B cell (primary cell): ENCODE measurements around the gene TCF25. TPM values are rescaled to one million over a fixed set of nuclear protein-coding genes. Genes with fewer than 3 reads are reported as not detected.

Source experiments
- ATAC-seq: fragments of 200-7000 bp; cut with Tn5 transposase; one replicate; pipeline ENCODE4 v1.10.0; 2021; ENCODE audit warnings: low read depth, mild to moderate bottlenecking, moderate number of reproducible peaks, moderate library complexity
- CTCF ChIA-PET: fragments of 350-600 bp; sonication (Branson Sonifier 250); formaldehyde crosslinking; loops from one replicate; lab custom pipeline; 2021; ENCODE audit warnings: antibody characterized with exemption, inconsistent platforms; lab: Charles Lee
- POLR2A ChIA-PET: fragments of 350-600 bp; sonication (Branson Sonifier 250); formaldehyde crosslinking; loops from one replicate; lab custom pipeline; 2021; ENCODE audit warnings: antibody characterized with exemption; lab: Charles Lee
- DNase-seq: peaks from one replicate; pipeline ENCODE4 v3.0.0; 2013
- H2AFZ ChIP-seq: 2 replicates; pipeline ENCODE4 v1.6.1; 2012; ENCODE audit warnings: mild to moderate bottlenecking, low read depth, low read length; ENCODE audit not compliant: insufficient read depth, poor library complexity, severe bottlenecking
- H3K27ac ChIP-seq, 2 donors: 1 replicate in 1 of 2; 2 replicates in 1 of 2; pipeline ENCODE4 v1.5.1; 2012 to 2013; ENCODE audit warnings: low read length in 2 of 2, mild to moderate bottlenecking in 2 of 2, moderate library complexity in 1 of 2
- H3K27me3 ChIP-seq, 4 experiments: fragments of 200-600 bp in 1 of 4; sonication (generic) in 1 of 4; replicated peaks in 1 of 4; 1 replicate in 2 of 4; 2 replicates in 2 of 4; pipeline versions ENCODE4 v1.6.1 to v1.7.0; 2013 to 2016; ENCODE audit warnings: low read length in 3 of 4, mild to moderate bottlenecking in 2 of 4, mixed read lengths in 1 of 4, moderate library complexity in 1 of 4; ENCODE audit not compliant: insufficient read depth in 4 of 4, control insufficient read depth in 3 of 4; ENCODE audit errors: control extremely low read depth in 1 of 4
- H3K36me3 ChIP-seq, 2 experiments: replicated peaks in 1 of 2; 1 replicate in 1 of 2; 2 replicates in 1 of 2; pipeline versions ENCODE4 v1.6.1 to v1.7.1; 2013; ENCODE audit warnings: low read length in 1 of 2; ENCODE audit not compliant: insufficient read depth in 2 of 2, control insufficient read depth in 1 of 2; ENCODE audit errors: control extremely low read depth in 1 of 2, extremely low read depth in 1 of 2
- H3K4me1 ChIP-seq, 2 donors: fragments of 200-600 bp in 1 of 2; sonication (generic) in 1 of 2; 1 replicate in 1 of 2; 2 replicates in 1 of 2; pipeline versions ENCODE4 v1.5.1 to v1.6.1; 2013 to 2017; ENCODE audit warnings: low read length in 2 of 2; ENCODE audit not compliant: control insufficient read depth in 2 of 2, insufficient read depth in 2 of 2
- H3K4me2 ChIP-seq: replicated peaks from 2 replicates; pipeline ENCODE3; 2012; ENCODE audit warnings: mild to moderate bottlenecking, low read depth, low read length; ENCODE audit not compliant: poor library complexity, severe bottlenecking
- H3K4me3 ChIP-seq, 5 experiments: fragments of 200-600 bp in 1 of 5; sonication (generic) in 1 of 5; 1 replicate in 3 of 5; 2 replicates in 2 of 5; pipeline versions ENCODE4 v1.5.1 to v1.7.0; 2011 to 2016; ENCODE audit warnings: low read length in 4 of 5, mild to moderate bottlenecking in 4 of 5, low read depth in 2 of 5, control low read depth in 1 of 5, moderate library complexity in 1 of 5; ENCODE audit not compliant: insufficient read depth in 1 of 5; ENCODE audit errors: control extremely low read depth in 1 of 5, extremely low read depth in 1 of 5
- H3K79me2 ChIP-seq: fragments of 200-600 bp; sonication (generic); one replicate; pipeline ENCODE4 v1.6.0; 2016; ENCODE audit warnings: low read length; ENCODE audit not compliant: control insufficient read depth, insufficient read depth
- H3K9ac ChIP-seq: fragments of 200-600 bp; sonication (generic); 2 replicates; pipeline ENCODE4 v1.6.1; 2017; ENCODE audit warnings: mild to moderate bottlenecking, low read length, moderate library complexity
- H3K9me3 ChIP-seq, 3 donors: one replicate each; pipeline versions ENCODE4 v1.6.1 to v1.7.1; 2013; ENCODE audit warnings: low read length in 2 of 3; ENCODE audit not compliant: control insufficient read depth in 2 of 3, insufficient read depth in 1 of 3; ENCODE audit errors: control extremely low read depth in 1 of 3
- H4K20me1 ChIP-seq: 2 replicates; pipeline ENCODE4 v1.6.0; 2012; ENCODE audit warnings: mild to moderate bottlenecking, low read length; ENCODE audit not compliant: insufficient read depth, control insufficient read depth, poor library complexity, severe bottlenecking
- H3K27ac Mint-ChIP-seq: one replicate; pipeline ENCODE4 v1.8.0; 2021; ENCODE audit warnings: mixed read lengths
- H3K27me3 Mint-ChIP-seq: one replicate; pipeline ENCODE4 v1.8.0; 2021; ENCODE audit warnings: mixed read lengths
- H3K4me1 Mint-ChIP-seq: one replicate; pipeline ENCODE4 v1.8.0; 2021; ENCODE audit warnings: mixed read lengths
- H3K4me3 Mint-ChIP-seq: one replicate; pipeline ENCODE4 v1.8.0; 2021; ENCODE audit warnings: mixed read lengths
- H3K9me3 Mint-ChIP-seq: one replicate; pipeline ENCODE4 v1.8.0; 2022; ENCODE audit warnings: mixed read lengths; ENCODE audit not compliant: insufficient read depth
- CTCF ChIP-seq: fragments of 200-600 bp; IDR thresholded peaks from one replicate; pipeline ENCODE4 v1.8.0; 2022; ENCODE audit warnings: antibody characterized with exemption, mild to moderate bottlenecking
- EZH2 ChIP-seq: IDR thresholded peaks from 2 replicates; pipeline ENCODE4 v1.6.1; 2012; ENCODE audit warnings: borderline replicate concordance, low read depth, mild to moderate bottlenecking, moderate library complexity, low read length; ENCODE audit not compliant: insufficient read depth, poor library complexity, severe bottlenecking
- WGBS: methylation state at CpG from one replicate; pipeline ENCODE4 v1.1.5; 2013; ENCODE audit warnings: missing lambda C conversion rate; ENCODE audit not compliant: insufficient coverage; 5-methylcytosine and 5-hydroxymethylcytosine counted together
- intact Hi-C: fragments of 100-400 bp; cut with micrococcal nuclease; formaldehyde crosslinking; loops from one replicate; pipeline ENCODE4 v1.10.0; 2022
- polyA plus RNA-seq: library from polyadenylated mRNA; depleted of rRNA; stranded (reverse); fragments of >200 nt; gene quantifications from 2 replicates; pipeline ENCODE4 v1.2.3, GENCODE V29; 2012
- total RNA-seq, 2 donors: library from RNA; stranded (reverse); fragments of 120-200 nt in 1 of 2; gene quantifications; 1 replicate in 1 of 2; 2 replicates in 1 of 2; pipeline versions ENCODE4 v1.2.3 to v1.2.4, GENCODE V29; 2013 to 2022

Gene TCF25
- total and polyA plus RNA-seq, 2 donors (not counting 1 experiment from before 2014, with no cell fraction given) = 200 to 444 TPM

GRCh38 chr16:89863741-89864526, 9.5 kb upstream of the TCF25 start:
- Mint-ChIP-seq H3K27ac (peak overlapping the region; percentile 59), H3K9me3 (no peaks in the 10 kb centered on the region), H3K4me1 (peaks cover 29% of the 10 kb centered on the region), H3K27me3 (no peaks in the 10 kb centered on the region), H3K4me3 (peak overlapping the region; percentile 17)
- Histone ChIP-seq H3K27me3 (peaks cover 0 to 4% (median 0%) of the 10 kb centered on the region in 4 experiments), H3K4me2 (peak overlapping the region; percentile 56), H3K27ac (peak overlapping the region; percentile 31 to 48), H3K4me3 (no peak overlapping the region), H3K79me2 (peaks cover 4% of the 10 kb centered on the region), H3K9ac (no peak overlapping the region), H4K20me1 (no peaks in the 10 kb centered on the region), H3K9me3 (peaks cover 0 to 17% (median 7%) of the 10 kb centered on the region in 3 donors), H2AFZ (peak overlapping the region; percentile 65), H3K4me1 (peaks cover 17 to 29% of the 10 kb centered on the region in 2 donors), H3K36me3 (no peaks in the 10 kb centered on the region)
- DNase-seq = peak; percentile 65
- no peak for TF ChIP-seq CTCF
- TF ChIP-seq EZH2 = no peak
- WGBS = 32% methylated on average over 16 of the region's 21 CpGs
- peak; percentile 58 for ATAC-seq
- intact Hi-C loops = loop anchor here (5.0 kb wide), 1 partner anchor 102 kb away; no protein-coding TSS in a partner anchor
- CTCF ChIA-PET = interaction anchor here (0.7 to 6.1 kb wide), 8 partner anchors 9 to 1294 kb away, joined by 3 to 105 read pairs (median 5); partner anchors contain the start of genes SPATA2L, TCF25 and ZC3H18
- POLR2A ChIA-PET = interaction anchor here (0.5 to 1.2 kb wide), 3 partner anchors 9 to 1051 kb away, joined by 4 to 9 read pairs (median 5); partner anchors contain the start of genes FANCA and TCF25

DNA sequence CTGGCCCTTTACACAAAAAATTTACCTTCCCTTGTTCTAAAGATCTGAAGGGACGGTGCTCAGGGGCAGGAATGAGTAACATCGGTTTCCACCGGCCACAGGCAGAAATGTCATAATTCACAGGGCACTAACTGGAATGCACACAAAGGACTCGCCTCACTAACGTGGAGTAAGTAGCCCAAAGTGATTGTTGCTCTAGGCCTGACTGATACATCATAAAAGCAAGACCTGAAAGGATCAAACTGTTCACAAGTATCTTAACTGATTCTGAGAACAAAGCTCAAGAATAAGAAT, 8.9 kb upstream of the TCF25 start:
- no peaks in the 10 kb centered on the region for H3K27me3 Mint-ChIP-seq
- peaks cover 0 to 17% (median 7%) of the 10 kb centered on the region in 3 donors for H3K9me3 ChIP-seq
- no peak for DNase-seq
- H2AFZ ChIP-seq = no peak overlapping the region
- peak overlapping the region; percentile 31 to 48 for H3K27ac ChIP-seq
- intact Hi-C loops = loop anchor here (5.0 kb wide), 1 partner anchor 102 kb away; no protein-coding TSS in a partner anchor
- H3K9me3 Mint-ChIP-seq = no peaks in the 10 kb centered on the region
- H3K27ac Mint-ChIP-seq = peak overlapping the region; percentile 59
- H3K4me2 ChIP-seq = peak overlapping the region; percentile 56
- peaks cover 0 to 4% (median 0%) of the 10 kb centered on the region in 4 experiments for H3K27me3 ChIP-seq
- no peak overlapping the region for H3K9ac ChIP-seq
- TF ChIP-seq EZH2 (no peak), CTCF (no peak)
- H3K4me3 ChIP-seq = no peak overlapping the region
- no peak for ATAC-seq
- H3K4me1 ChIP-seq = peaks cover 17 to 29% of the 10 kb centered on the region in 2 donors
- peaks cover 29% of the 10 kb centered on the region for H3K4me1 Mint-ChIP-seq
- CTCF ChIA-PET = interaction anchor here (0.7 to 6.1 kb wide), 5 partner anchors 8 to 1294 kb away, joined by 3 to 105 read pairs (median 4); partner anchors contain the start of genes TCF25 and ZC3H18
- no peaks in the 10 kb centered on the region for H3K36me3 ChIP-seq
- POLR2A ChIA-PET = interaction anchor here (1.2 kb wide), 2 partner anchors 9 to 48 kb away, joined by 4 to 9 read pairs; partner anchors contain the start of genes FANCA and TCF25
- WGBS = 52% methylated on average over 3 of the region's 5 CpGs
- no peaks in the 10 kb centered on the region for H4K20me1 ChIP-seq
- peaks cover 4% of the 10 kb centered on the region for H3K79me2 ChIP-seq
- H3K4me3 Mint-ChIP-seq = no peak overlapping the region
